ENCODE measurements around the gene SLC25A21. TPM values are rescaled to one million over a fixed set of nuclear protein-coding genes. Genes with fewer than 3 reads are reported as not detected.

Gene SLC25A21
- total RNA-seq, 1 donor = 1.3 TPM

DNA sequence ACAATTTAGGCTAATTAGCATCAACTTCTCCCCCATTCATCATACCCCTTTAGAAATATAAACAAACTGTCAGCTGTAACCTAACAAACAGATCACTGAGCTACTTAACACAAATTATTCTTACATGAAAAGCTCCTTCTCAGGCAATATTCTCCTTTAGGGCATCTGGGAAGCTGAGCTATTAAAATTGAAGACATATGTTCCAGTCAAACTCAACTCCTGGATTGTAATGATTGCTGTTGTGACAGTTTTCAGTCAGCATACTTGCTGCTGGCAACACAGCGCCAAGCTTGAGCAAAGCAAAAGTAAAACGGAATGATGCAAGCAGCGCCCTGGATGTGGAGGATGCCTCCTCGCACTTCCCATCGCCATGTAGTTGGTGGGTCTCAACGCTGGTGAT lies 82.4 kb downstream of the SLC25A21 start:
- no peak for DNase-seq (ENCODE audit: low read depth)
- no peak overlapping the region for H3K4me3 ChIP-seq (ENCODE audit: low read depth, low read length)

GRCh38 chr14:37089410-37089809 lies 83.0 kb downstream of the SLC25A21 start:
- H3K4me3 ChIP-seq (ENCODE audit: low read depth, low read length) = no peak overlapping the region
- no peak for DNase-seq (ENCODE audit: low read depth)
- TF ChIP-seq, protein P1, sequence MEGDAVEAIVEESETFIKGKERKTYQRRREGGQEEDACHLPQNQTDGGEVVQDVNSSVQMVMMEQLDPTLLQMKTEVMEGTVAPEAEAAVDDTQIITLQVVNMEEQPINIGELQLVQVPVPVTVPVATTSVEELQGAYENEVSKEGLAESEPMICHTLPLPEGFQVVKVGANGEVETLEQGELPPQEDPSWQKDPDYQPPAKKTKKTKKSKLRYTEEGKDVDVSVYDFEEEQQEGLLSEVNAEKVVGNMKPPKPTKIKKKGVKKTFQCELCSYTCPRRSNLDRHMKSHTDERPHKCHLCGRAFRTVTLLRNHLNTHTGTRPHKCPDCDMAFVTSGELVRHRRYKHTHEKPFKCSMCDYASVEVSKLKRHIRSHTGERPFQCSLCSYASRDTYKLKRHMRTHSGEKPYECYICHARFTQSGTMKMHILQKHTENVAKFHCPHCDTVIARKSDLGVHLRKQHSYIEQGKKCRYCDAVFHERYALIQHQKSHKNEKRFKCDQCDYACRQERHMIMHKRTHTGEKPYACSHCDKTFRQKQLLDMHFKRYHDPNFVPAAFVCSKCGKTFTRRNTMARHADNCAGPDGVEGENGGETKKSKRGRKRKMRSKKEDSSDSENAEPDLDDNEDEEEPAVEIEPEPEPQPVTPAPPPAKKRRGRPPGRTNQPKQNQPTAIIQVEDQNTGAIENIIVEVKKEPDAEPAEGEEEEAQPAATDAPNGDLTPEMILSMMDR (IDR thresholded peaks at IDR 0.05; ENCODE audit: insufficient read depth, low read depth, low read length) = no peak

More for the DNA sequence above, 82.4 kb downstream of the SLC25A21 start:
- TF ChIP-seq, protein P1 (IDR thresholded peaks at IDR 0.05; ENCODE audit: insufficient read depth, low read depth, low read length) = no peak

DNA sequence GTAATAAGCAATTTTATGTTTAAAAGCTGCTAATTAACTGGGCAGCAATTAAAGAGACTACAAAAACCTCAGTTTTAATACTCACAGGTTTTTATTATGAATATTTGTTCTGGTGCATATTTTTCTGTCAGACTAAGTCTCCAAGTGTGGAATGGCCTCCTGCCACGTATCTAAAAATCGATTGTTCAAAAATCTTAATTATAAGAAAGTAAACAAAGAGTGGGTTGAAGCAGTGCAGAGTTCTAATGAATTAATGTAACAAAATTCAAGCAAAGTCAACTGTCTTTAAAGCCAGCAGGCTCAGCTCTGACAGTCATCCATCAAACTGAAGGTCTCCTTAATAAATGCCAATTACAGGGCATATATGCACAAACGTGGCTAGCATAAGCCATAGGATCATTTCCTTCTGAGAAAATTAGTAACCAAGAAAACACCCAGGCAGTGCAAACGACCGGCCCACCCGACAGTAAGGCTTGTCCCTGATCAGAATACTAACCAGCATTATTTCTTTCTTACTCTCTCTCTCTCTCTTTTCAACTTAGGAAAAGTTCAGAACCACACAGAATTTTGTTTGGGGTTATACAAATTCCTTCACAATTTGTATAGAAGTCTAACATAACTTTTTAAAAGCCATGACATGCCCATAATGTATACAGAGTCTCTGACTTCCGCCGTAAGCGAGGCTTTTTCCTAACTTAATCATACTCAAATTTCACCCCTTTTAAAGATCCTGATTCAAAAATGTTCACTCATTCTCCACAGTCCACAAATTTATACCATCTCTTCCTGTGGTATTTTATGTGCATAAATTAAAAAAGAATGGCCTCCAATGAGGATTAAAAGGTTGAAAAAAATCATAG lies 83.8 kb downstream of the SLC25A21 start:
- H3K4me3 ChIP-seq (ENCODE audit: low read depth, low read length) = no peak overlapping the region
- TF ChIP-seq, protein P1 (IDR thresholded peaks at IDR 0.05; ENCODE audit: insufficient read depth, low read depth, low read length) = no peak

DNA sequence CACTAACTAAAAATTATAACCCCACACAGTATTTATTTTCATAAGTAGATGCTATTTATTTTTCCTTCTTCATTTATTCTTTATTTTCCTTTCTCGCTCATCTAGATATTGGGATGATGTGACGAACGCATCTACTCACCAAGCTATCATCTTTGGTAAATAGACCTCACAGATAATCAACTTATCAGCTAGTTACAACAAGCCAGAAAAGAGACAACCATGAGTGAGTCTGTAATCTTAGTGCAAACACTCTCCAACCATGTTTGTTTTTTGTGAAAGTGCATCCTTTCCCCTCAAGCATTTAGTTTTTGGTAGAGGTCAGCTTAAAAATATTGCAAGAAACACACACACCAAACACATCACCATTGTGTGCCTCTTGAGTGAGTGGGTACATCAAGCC lies 84.9 kb downstream of the SLC25A21 start:
- H3K4me3 ChIP-seq (ENCODE audit: low read depth, low read length) = no peak overlapping the region
- no peak for DNase-seq (ENCODE audit: low read depth)
- TF ChIP-seq, protein P1 (IDR thresholded peaks at IDR 0.05; ENCODE audit: insufficient read depth, low read depth, low read length) = no peak

More for the DNA sequence above, 83.8 kb downstream of the SLC25A21 start:
- no peak for DNase-seq (ENCODE audit: low read depth)

- TF ChIP-seq, protein P1 (IDR thresholded peaks at IDR 0.05; ENCODE audit: insufficient read depth, low read depth, low read length) = no peak
- no peak for DNase-seq (ENCODE audit: low read depth)
- H3K4me3 ChIP-seq (ENCODE audit: low read depth, low read length) = no peak overlapping the region
Observed at GRCh38 chr14:37083599-37083998, 88.8 kb downstream of the SLC25A21 start.

DNA sequence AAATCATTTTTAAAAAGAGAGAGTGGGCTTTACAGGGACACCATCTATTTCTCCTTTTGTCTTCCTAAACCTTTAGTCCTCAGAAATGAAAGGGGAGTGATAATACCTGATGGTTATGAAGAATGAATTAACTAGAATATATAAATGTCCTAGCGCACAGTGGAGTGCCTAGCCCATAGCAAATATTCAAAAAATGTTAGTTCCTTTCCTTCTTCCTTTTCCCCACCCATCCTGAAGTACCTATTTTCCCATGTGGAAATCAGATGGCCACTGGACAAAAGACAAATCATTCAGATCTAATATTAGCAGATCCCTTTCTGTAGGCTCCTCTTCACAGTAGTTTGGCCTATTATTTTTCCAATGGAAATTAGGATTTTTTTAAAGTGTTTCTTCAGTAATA lies 90.0 kb downstream of the SLC25A21 start:
- no peak overlapping the region for H3K4me3 ChIP-seq (ENCODE audit: low read depth, low read length)
- DNase-seq (ENCODE audit: low read depth) = no peak
- TF ChIP-seq, protein P1 (IDR thresholded peaks at IDR 0.05; ENCODE audit: insufficient read depth, low read depth, low read length) = no peak

All from fibroblast of villous mesenchyme (primary cell).